GM21367 (cell line): ENCODE results near the gene ADAMTSL1.
"Not testable (repeated sequence)": the region's sequence is repeated elsewhere in the genome, so short reads cannot be mapped to it uniquely, and the experiment has no call there.

Experiments
- ATAC-seq: cut with Tn5 transposase; IDR thresholded peaks from one replicate; pipeline ENCODE4 v1.9.1; 2021; ENCODE audit not compliant: unreplicated experiment

The ADAMTSL1 gene

GRCh38 chr9:18920141-18921084 is 446.5 kb downstream of the ADAMTSL1 start:
- no peak for ATAC-seq

DNA sequence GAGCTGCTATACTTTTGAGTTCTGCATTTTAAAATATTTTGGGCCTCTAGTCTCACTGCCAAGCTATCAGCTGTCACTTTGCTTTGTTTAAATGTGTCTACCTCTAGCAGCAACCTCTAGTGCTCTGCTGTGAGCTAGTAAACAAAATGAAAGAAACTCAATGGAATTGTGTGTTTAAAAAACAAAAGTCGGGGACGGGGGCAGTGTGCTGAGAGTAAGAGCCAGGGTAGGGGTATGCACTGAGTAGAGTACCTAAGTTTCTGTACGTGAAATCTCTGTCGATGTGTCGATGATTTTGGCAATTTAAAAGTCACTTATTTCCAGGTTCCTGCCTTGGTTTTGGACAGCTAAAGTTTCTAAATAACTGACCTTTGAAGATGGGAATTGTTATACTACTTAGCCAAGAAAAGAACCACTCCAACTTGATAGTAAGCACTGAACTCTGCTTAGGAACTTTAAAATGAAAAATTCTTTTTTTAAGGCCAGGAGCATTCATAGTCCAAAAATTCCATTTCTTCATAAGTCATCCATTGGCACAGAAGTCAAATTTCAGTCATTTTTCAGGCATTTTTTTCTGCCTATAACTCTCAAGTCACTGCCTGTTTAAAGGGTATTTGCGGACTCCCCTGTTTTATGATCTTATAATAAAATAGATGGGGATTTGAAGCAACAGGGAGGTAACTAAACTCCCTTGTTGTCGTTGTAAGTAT is 447.6 kb downstream of the ADAMTSL1 start:
- no peak for ATAC-seq

GRCh38 chr9:18922161-18922885 is 448.4 kb downstream of the ADAMTSL1 start:
- ATAC-seq = no peak

DNA sequence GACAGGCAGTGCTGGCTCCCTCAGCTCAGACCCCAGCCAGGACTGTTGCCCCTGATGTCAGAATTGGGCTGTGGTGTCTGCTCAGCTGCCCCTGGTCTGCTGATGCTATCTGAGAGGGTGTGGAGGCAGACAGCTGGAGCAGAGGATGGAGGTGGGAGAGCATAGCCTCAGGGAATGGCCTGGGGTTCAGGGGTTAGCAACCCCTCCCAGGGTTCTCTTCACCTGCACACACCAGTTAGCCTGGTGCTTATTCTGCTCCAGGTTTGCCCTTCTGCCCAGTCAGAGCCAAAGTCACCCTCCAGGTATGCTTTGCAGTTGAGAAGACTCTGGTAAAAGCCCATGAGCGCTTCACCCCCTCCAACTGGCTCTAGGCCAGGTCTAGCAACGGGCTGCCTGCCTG is 449.2 kb downstream of the ADAMTSL1 start:
- ATAC-seq = no peak

DNA sequence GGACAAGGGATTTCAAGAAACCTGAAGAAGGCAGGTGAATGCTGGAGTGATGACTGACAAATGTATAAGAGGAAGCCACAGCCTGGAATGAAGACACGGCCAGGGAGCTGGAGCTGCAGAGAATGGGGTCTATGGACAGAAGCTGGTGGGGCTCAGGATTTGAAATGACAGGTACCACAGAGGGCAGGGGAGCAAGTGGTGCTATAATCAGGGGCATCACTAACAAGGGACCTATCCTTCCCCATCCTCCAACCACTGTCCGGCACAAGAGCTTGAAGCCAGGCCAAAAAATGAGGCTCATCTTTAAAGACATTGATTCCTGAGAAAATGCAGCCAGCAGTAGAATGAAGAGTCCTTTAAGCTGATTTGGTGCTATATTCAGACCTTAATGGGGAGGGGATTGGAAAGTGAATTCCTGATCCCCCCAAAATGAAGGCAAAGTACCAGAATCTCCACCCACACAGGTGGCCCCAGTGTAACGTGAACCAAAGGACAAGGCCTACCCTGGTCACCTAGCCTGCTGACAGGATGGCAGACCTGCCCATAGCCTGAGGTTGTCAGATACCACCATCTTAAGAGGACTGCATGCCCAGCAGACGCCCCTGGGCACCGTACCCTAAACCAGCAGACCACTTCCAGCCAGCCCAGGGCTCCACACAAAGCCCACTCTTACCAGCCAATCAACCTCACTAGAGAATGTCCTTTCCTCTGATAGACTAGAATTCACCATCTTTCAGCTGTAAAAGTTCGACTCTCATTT is 449.9 kb downstream of the ADAMTSL1 start:
- no peak for ATAC-seq

- ATAC-seq = no peak
Observed at GRCh38 chr9:18925880-18926279, 451.9 kb downstream of the ADAMTSL1 start.

DNA sequence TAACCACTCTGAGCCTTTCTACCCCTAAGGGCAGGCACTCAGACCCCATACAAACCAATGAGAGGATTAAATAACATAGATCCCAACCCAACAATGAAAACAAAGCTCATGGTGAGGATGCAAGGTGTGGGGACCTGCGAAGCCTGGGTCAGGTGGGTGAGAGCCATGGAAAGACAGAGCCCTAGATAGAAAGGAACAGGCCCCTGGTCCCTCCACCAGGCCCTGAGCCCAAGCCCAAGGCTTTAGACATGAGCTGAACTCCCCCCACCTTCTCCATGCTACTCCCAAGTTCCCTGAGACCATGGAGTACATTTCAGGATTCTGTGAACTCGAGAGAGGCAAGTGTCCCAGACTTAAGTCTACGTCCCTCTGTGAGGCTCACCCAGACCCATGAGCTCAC is 452.6 kb downstream of the ADAMTSL1 start:
- no peak for ATAC-seq

- ATAC-seq = no peak
Observed at GRCh38 chr9:18928711-18929110, 454.8 kb downstream of the ADAMTSL1 start.

GRCh38 chr9:18930611-18931010 is 456.7 kb downstream of the ADAMTSL1 start:
- not testable (repeated sequence) for ATAC-seq

- no peak for ATAC-seq
Observed at GRCh38 chr9:18935541-18935940, 461.6 kb downstream of the ADAMTSL1 start.

GRCh38 chr9:18936094-18936871 is 462.3 kb downstream of the ADAMTSL1 start:
- ATAC-seq = no peak

- no peak for ATAC-seq
Observed at GRCh38 chr9:18939943-18940342, 466.0 kb downstream of the ADAMTSL1 start.

DNA sequence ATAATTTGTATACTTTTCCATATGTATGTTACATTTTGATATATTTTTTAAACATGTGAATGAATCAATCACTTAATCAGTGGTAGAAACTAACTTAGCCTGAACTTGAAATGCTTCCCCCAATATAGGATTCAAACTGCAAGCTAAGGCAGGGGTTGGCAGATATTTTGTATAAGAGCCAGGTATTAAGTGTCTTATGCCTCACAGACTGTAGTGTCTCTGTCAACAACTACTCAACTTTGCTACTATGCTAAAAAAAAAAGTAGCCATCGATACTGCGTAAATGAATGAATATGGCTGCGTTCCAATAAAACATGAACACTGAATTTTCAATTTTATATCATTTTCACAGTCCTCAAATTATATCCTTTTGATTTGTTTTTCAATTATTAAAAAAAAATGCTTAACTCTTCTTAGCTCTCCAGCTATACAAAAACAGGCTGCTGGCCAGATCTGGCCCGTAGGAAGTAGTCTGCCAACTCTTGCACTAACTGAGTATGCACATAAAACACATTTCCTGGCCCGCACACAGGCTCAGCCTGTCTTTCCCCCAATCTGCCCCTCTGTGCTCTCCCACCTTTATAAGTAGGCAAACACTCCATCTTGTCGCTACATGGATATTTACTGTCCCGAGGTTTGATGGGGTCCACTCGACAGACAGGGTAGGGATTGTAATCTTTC is 467.2 kb downstream of the ADAMTSL1 start:
- ATAC-seq = no peak

DNA sequence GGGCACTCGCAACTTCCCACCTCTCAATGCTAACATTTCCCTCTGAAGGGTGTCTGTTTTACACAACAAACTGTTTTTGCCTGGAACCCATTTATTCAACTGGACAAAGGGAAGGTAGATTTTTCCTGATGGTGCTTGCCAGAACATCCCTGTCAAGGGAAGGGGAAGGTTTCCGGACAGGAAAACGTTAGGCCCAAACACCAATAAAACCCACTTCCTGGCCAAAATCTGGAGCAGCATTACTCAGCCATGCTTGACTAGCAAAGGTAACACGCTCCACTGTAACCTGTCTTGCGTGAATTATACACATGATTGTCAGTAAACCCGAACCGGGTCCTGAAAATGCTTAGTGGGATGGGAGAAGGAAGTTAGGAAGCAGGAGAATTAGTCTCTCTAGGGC is 468.8 kb downstream of the ADAMTSL1 start:
- ATAC-seq = no peak

DNA sequence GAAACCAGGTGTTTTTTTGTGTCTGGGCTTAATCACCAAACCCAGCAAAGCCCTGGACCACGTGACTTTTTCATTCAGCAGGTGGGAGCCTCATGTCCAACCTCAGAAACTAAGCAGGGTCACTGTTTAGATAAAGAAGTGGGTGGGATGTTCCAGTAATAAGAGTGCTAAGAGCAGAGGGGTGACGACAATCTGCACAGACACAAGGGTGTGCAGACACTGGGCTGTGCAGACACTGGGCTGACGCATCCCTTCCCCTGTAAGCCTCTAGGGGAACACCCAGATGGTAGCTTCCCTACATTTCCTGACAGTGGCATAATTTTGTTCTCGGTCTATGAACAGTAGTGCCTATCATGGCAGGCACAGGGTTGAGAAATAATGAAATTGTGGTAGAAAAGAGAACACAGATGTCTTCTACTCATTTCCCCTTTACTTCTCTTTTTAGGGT is 474.0 kb downstream of the ADAMTSL1 start:
- ATAC-seq = no peak

DNA sequence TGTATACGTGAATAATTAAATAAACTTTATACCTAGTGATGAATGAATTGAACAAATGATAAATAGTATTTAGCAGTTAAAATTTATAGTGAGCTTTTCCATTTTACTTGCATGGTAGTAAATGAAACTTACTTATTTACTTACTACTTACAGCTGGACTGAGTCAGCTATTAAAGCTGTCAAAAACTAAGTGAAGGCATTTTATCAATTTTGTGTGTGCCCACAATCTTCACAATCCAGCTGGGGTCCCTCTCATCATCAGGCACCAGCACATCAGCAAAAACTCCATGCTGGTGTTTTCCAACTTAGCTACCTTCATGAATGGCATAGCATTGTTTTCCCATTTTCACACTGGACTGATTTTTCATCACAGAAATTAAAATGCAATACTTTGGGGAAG is 478.0 kb downstream of the ADAMTSL1 start:
- ATAC-seq = no peak

GRCh38 chr9:18955626-18956025 is 481.7 kb downstream of the ADAMTSL1 start:
- ATAC-seq = no peak
